Measurements from ENCODE around the gene JMJD8. TPM values are rescaled to one million over a fixed set of nuclear protein-coding genes. Genes with fewer than 3 reads are reported as not detected.

JMJD8 gene
- polyA plus RNA-seq, 1 donor (not counting 4 experiments of a cell fraction or from before 2014, with no cell fraction given), result 20.1 TPM

GRCh38 chr16:666572-666971 is 17.6 kb downstream of the JMJD8 start:
- no peak for FAIRE-seq
- no peak overlapping the region for H3K9ac ChIP-seq (ENCODE audit: control insufficient read depth, extremely low read depth, insufficient read depth, low read length)

GRCh38 chr16:662597-662996 is 21.5 kb downstream of the JMJD8 start:
- Histone ChIP-seq H3K4me1 (ENCODE audit: control insufficient read depth, extremely low read depth, insufficient read depth, low read length) (peaks cover 5% of the 10 kb centered on the region), H3K4me2 (ENCODE audit: control insufficient read depth, extremely low read depth, insufficient read depth, low read depth, low read length) (no peak overlapping the region), H3K79me2 (ENCODE audit: control insufficient read depth, insufficient read depth, low read length) (no peaks in the 10 kb centered on the region), H3K9me3 (ENCODE audit: control insufficient read depth, low read depth, low read length) (no peaks in the 10 kb centered on the region), H2AFZ (ENCODE audit: control insufficient read depth, low read length) (no peak overlapping the region), H3K36me3 (ENCODE audit: control insufficient read depth in 2 of 2, extremely low read depth in 1 of 2, insufficient read depth in 2 of 2, low read length in 2 of 2) (no peaks in the 10 kb centered on the region), H3K27me3 (ENCODE audit: control insufficient read depth, extremely low read depth, insufficient read depth, low read length) (no peaks in the 10 kb centered on the region), H3K9ac (ENCODE audit: control insufficient read depth, extremely low read depth, insufficient read depth, low read length) (no peak overlapping the region), H3K27ac (ENCODE audit: control insufficient read depth, insufficient read depth, low read length) (no peak overlapping the region), H4K20me1 (ENCODE audit: control insufficient read depth, extremely low read depth, insufficient read depth, low read length) (no peaks in the 10 kb centered on the region), H3K9me1 (ENCODE audit: control insufficient read depth, extremely low read depth, insufficient read depth, low read length) (no peaks in the 10 kb centered on the region), H3K4me3 (ENCODE audit: control insufficient read depth in 2 of 3, extremely low read depth in 1 of 3, insufficient read depth in 2 of 3, low read depth in 1 of 3, low read length in 3 of 3) (no peak overlapping the region)
- FAIRE-seq (no peak), DNase-seq (ENCODE audit: low read depth, low spot score) (no peak)
- TF ChIP-seq EZH2 (IDR thresholded peaks at IDR 0.05; ENCODE audit: low read length) (no peak), CTCF (optimal IDR thresholded peaks at IDR 0.05 in 1 of 3, IDR thresholded peaks at IDR 0.05 in 1 of 3, conservative IDR thresholded peaks at IDR 0.05 in 1 of 3; ENCODE audit: extremely low read depth in 1 of 3, insufficient read depth in 2 of 3, low read length in 3 of 3) (no peak)
- dilution Hi-C loops (cut with MboI; ENCODE audit: extremely low pct_ligation_motif_present, low sequenced_read_pairs), result no loop called here

More at GRCh38 chr16:666572-666971, 17.6 kb downstream of the JMJD8 start:
- H3K4me3 ChIP-seq (ENCODE audit: control insufficient read depth in 2 of 3, extremely low read depth in 1 of 3, insufficient read depth in 2 of 3, low read depth in 1 of 3, low read length in 3 of 3), result no peak overlapping the region
- peaks cover 14% of the 10 kb centered on the region in 2 experiments for H3K36me3 ChIP-seq (ENCODE audit: control insufficient read depth in 2 of 2, extremely low read depth in 1 of 2, insufficient read depth in 2 of 2, low read length in 2 of 2)
- DNase-seq (ENCODE audit: low read depth, low spot score), result no peak
- dilution Hi-C loops (cut with MboI; ENCODE audit: extremely low pct_ligation_motif_present, low sequenced_read_pairs), result no loop called here
- no peaks in the 10 kb centered on the region for H3K27me3 ChIP-seq (ENCODE audit: control insufficient read depth, extremely low read depth, insufficient read depth, low read length)
- H3K79me2 ChIP-seq (ENCODE audit: control insufficient read depth, insufficient read depth, low read length), result peaks cover 28% of the 10 kb centered on the region
- no peaks in the 10 kb centered on the region for H3K9me3 ChIP-seq (ENCODE audit: control insufficient read depth, low read depth, low read length)
- no peaks in the 10 kb centered on the region for H4K20me1 ChIP-seq (ENCODE audit: control insufficient read depth, extremely low read depth, insufficient read depth, low read length)
- H3K27ac ChIP-seq (ENCODE audit: control insufficient read depth, insufficient read depth, low read length), result no peak overlapping the region
- no peaks in the 10 kb centered on the region for H3K9me1 ChIP-seq (ENCODE audit: control insufficient read depth, extremely low read depth, insufficient read depth, low read length)
- H3K4me1 ChIP-seq (ENCODE audit: control insufficient read depth, extremely low read depth, insufficient read depth, low read length), result peaks cover 10% of the 10 kb centered on the region
- no peak overlapping the region for H3K4me2 ChIP-seq (ENCODE audit: control insufficient read depth, extremely low read depth, insufficient read depth, low read depth, low read length)
- H2AFZ ChIP-seq (ENCODE audit: control insufficient read depth, low read length), result no peak overlapping the region
- TF ChIP-seq CTCF (optimal IDR thresholded peaks at IDR 0.05 in 1 of 3, IDR thresholded peaks at IDR 0.05 in 1 of 3, conservative IDR thresholded peaks at IDR 0.05 in 1 of 3; ENCODE audit: extremely low read depth in 1 of 3, insufficient read depth in 2 of 3, low read length in 3 of 3) (no peak), EZH2 (IDR thresholded peaks at IDR 0.05; ENCODE audit: low read length) (no peak)

Data from keratinocyte (primary cell).